A549 (cell line): Measurements from ENCODE around the gene IHH. TPM values are rescaled to one million over a fixed set of nuclear protein-coding genes. Genes with fewer than 3 reads are reported as not detected.

Experiments used
- ATAC-seq, 2 experiments: fragments of 200-7000 bp in 1 of 2; fragments of >200 bp in 1 of 2; cut with Nextera tagmentation in 1 of 2; cut with Tn5 transposase in 1 of 2; 3 replicates each; pipeline versions ENCODE4 v1.8.0 to v1.9.1; 2018 to 2020; ENCODE audit warnings: mild to moderate bottlenecking in 1 of 2, moderate library complexity in 1 of 2
- CTCF ChIA-PET: fragments of 300-600 bp; sonication (Branson Sonifier 250); formaldehyde crosslinking; extraction: SDS; loops from one replicate; lab custom pipeline; 2021; ENCODE audit warnings: antibody characterized with exemption, inconsistent platforms; lab: Yijun Ruan, JAX
- POLR2A ChIA-PET: fragments of 350-600 bp; formaldehyde crosslinking; extraction: SDS; loops from one replicate; lab custom pipeline; 2021; ENCODE audit warnings: antibody characterized with exemption, inconsistent platforms; lab: Yijun Ruan, JAX
- DNase-seq, 2 experiments: peaks; one replicate each; pipeline versions ENCODE4 v3.0.0 to v3.0.0-alpha.2; 2011 to 2016; ENCODE audit warnings: low read depth in 1 of 2, low spot score in 1 of 2
- FAIRE-seq: peaks from 2 replicates; lab custom pipeline; 2011; peaks lifted over from hg19 to GRCh38; lab: Jason Lieb, UNC
- H3K27ac ChIP-seq, 2 experiments: fragments of >200 bp; sonication (Bioruptor Twin); formaldehyde crosslinking; 3 replicates each; pipeline ENCODE4 v1.5.1; 2016 to 2017
- H3K4me1 ChIP-seq: fragments of >200 bp; sonication (Bioruptor Twin); formaldehyde crosslinking; 3 replicates; pipeline ENCODE4 v1.6.1; 2016
- H3K4me2 ChIP-seq: fragments of >200 bp; sonication (Bioruptor Twin); formaldehyde crosslinking; 3 replicates; pipeline ENCODE4 v1.6.1; 2016
- H3K4me3 ChIP-seq: fragments of >200 bp; sonication (Bioruptor Twin); formaldehyde crosslinking; 3 replicates; pipeline ENCODE4 v1.5.1; 2016
- H3K9me3 ChIP-seq: fragments of >200 bp; sonication (Bioruptor Twin); formaldehyde crosslinking; 3 replicates; pipeline ENCODE4 v1.6.1; 2016
- CBX2 ChIP-seq: fragments of 200-600 bp; sonication (generic); IDR thresholded peaks from 2 replicates; pipeline ENCODE4 v1.6.1; 2016; ENCODE audit warnings: low read depth, mild to moderate bottlenecking, borderline replicate concordance
- CEBPB ChIP-seq, 2 experiments: fragments of >200 bp in 1 of 2; sonication (Bioruptor Twin) in 1 of 2; formaldehyde crosslinking in 1 of 2; IDR thresholded peaks; 2 replicates each; pipeline ENCODE4 v1.6.1; 2012 to 2016
- EHF ChIP-seq: fragments of 250-450 bp; sonication (Bioruptor Pico); IDR thresholded peaks from 2 replicates; pipeline ENCODE4 v1.5.0; 2020; ENCODE audit warnings: mild to moderate bottlenecking
- ESRRA ChIP-seq: fragments of 150-350 bp; IDR thresholded peaks from 2 replicates; pipeline ENCODE4 v1.6.1; 2014; ENCODE audit warnings: mild to moderate bottlenecking, low read length, borderline replicate concordance
- FOSB ChIP-seq: fragments of 250-450 bp; sonication (Bioruptor Pico); IDR thresholded peaks from 2 replicates; pipeline ENCODE4 v1.5.0; 2020; ENCODE audit warnings: mild to moderate bottlenecking, moderate library complexity
- JUN ChIP-seq, 2 experiments: fragments of >200 bp; sonication (Bioruptor Twin); formaldehyde crosslinking; IDR thresholded peaks; 2 replicates in 1 of 2; 3 replicates in 1 of 2; pipeline ENCODE4 v1.6.1; 2016 to 2017
- KDM5A ChIP-seq: fragments of 200-600 bp; sonication (generic); IDR thresholded peaks from 2 replicates; pipeline ENCODE4 v1.6.1; 2016; ENCODE audit warnings: antibody characterized with exemption, mild to moderate bottlenecking
- MYC ChIP-seq: IDR thresholded peaks from 2 replicates; pipeline ENCODE4 v1.6.1; 2012; ENCODE audit warnings: mild to moderate bottlenecking, inconsistent platforms, low read length, improper control_type of control experiment, borderline replicate concordance
- NFE2L2 ChIP-seq: fragments of 150-350 bp; conservative IDR thresholded peaks from 2 replicates; pipeline ENCODE4 v1.6.1; 2014; ENCODE audit warnings: low read length
- NR3C1 ChIP-seq: fragments of >200 bp; sonication (Bioruptor Twin); formaldehyde crosslinking; IDR thresholded peaks from 3 replicates; pipeline ENCODE4 v1.6.1; 2017
- RAD21 ChIP-seq, 2 experiments: fragments of >200 bp in 1 of 2; sonication (Bioruptor Twin) in 1 of 2; formaldehyde crosslinking in 1 of 2; IDR thresholded peaks in 1 of 2; conservative IDR thresholded peaks in 1 of 2; 2 replicates in 1 of 2; 3 replicates in 1 of 2; pipeline ENCODE4 v1.6.1; 2012 to 2018; ENCODE audit warnings: inconsistent platforms in 1 of 2
- RARB ChIP-seq: fragments of 250-450 bp; sonication (Bioruptor Pico); IDR thresholded peaks from 2 replicates; pipeline ENCODE4 v1.8.0; 2021; ENCODE audit warnings: mild to moderate bottlenecking, moderate library complexity
- RFX5 ChIP-seq: fragments of 450-650 bp; IDR thresholded peaks from 2 replicates; pipeline ENCODE4 v1.7.1; 2014; ENCODE audit warnings: antibody characterized with exemption, mild to moderate bottlenecking, moderate library complexity
- ZC3H11A ChIP-seq: fragments of 450-650 bp; IDR thresholded peaks from 2 replicates; pipeline ENCODE4 v1.6.1; 2014; ENCODE audit warnings: antibody characterized with exemption, mild to moderate bottlenecking
- WGBS: methylation state at CpG from one replicate; pipeline ENCODE4 v1.1.6; 2017; ENCODE audit errors: missing lambda C conversion rate; 5-methylcytosine and 5-hydroxymethylcytosine counted together
- polyA plus RNA-seq, 4 experiments: library from polyadenylated mRNA; depleted of rRNA in 3 of 4; stranded (reverse); fragments of >200 nt; fragmentation: RNase III in 1 of 4; extraction: RNeasy Plus Mini Kit Qiagen cat#74134 plus additional on column Dnase treatment in 1 of 4; gene quantifications; 2 replicates in 3 of 4; 3 replicates in 1 of 4; pipeline ENCODE4 v1.2.3, GENCODE V29; 2011 to 2017
- TF ChIP-seq, protein P1 (sequence below): fragments of >200 bp; sonication (Bioruptor Twin); formaldehyde crosslinking; IDR thresholded peaks from 2 replicates; pipeline ENCODE4 v1.6.1; 2016
- TF ChIP-seq, protein P2 (sequence below): fragments of 150-350 bp; IDR thresholded peaks from 2 replicates; pipeline ENCODE4 v1.6.1; 2014; ENCODE audit warnings: low read depth, mild to moderate bottlenecking, low read length
- TF ChIP-seq, protein P3 (sequence below): fragments of 200-600 bp; sonication (generic); IDR thresholded peaks from 2 replicates; pipeline ENCODE4 v1.6.1; 2016; ENCODE audit warnings: antibody characterized with exemption, mild to moderate bottlenecking, moderate library complexity

IHH gene
- polyA plus RNA-seq, 2 of the 4 experiments (the other 2 are of a cell fraction), result 0.13 TPM; not detected in 1

DNA sequence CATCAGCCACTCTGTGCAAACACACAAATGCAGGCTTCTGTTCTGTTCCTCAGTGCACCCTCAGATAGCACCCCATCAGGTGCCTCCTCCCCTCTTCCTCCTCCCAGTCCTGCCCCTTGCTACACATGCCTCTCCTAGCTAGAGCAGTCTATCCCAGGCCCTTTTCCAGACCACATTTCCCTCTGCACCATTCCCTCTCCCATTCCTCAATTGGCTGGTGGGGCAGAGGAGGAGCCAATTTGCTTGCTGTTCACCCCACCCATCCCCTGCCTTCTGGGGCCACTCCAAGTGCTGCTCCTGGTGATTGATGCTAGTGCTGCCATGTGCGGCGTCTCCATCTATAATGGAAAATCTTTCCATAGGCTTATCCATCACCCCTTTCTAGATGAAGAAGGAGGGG is 24.8 kb downstream of the IHH start:
- TF ChIP-seq ZC3H11A (no peak), NR3C1 (no peak), CBX2 (no peak), FOSB (no peak), RARB (CRISPR knock-in tag) (no peak), CEBPB (IDR thresholded peaks at IDR 0.05) (no peak), MYC (no peak), EHF (no peak), RFX5 (no peak)
- TF ChIP-seq, protein P1, sequence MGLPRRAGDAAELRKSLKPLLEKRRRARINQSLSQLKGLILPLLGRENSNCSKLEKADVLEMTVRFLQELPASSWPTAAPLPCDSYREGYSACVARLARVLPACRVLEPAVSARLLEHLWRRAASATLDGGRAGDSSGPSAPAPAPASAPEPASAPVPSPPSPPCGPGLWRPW, result no peak
- TF ChIP-seq, protein P2, sequence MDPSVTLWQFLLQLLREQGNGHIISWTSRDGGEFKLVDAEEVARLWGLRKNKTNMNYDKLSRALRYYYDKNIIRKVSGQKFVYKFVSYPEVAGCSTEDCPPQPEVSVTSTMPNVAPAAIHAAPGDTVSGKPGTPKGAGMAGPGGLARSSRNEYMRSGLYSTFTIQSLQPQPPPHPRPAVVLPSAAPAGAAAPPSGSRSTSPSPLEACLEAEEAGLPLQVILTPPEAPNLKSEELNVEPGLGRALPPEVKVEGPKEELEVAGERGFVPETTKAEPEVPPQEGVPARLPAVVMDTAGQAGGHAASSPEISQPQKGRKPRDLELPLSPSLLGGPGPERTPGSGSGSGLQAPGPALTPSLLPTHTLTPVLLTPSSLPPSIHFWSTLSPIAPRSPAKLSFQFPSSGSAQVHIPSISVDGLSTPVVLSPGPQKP, result no peak
- no peaks in the 10 kb centered on the region for H3K4me1 ChIP-seq
- ChIA-PET POLR2A (no interaction called here), CTCF (interaction anchor here (0.9 to 2.9 kb wide), 5 partner anchors 22 to 119 kb away, joined by 3 to 11 read pairs (median 5); no protein-coding TSS in a partner anchor)
- H3K4me3 ChIP-seq, result no peak overlapping the region
- H3K4me2 ChIP-seq, result no peak overlapping the region
- no peak overlapping the region for H3K27ac ChIP-seq
- ATAC-seq, result peak in 1 of 2 experiments; percentile 18; a peak in 1 of 6 replicates
- no peaks in the 10 kb centered on the region for H3K9me3 ChIP-seq
- 88% methylated on average over 2 of the region's 2 CpGs for WGBS
- DNase-seq, result no peak
- FAIRE-seq, result no peak

DNA sequence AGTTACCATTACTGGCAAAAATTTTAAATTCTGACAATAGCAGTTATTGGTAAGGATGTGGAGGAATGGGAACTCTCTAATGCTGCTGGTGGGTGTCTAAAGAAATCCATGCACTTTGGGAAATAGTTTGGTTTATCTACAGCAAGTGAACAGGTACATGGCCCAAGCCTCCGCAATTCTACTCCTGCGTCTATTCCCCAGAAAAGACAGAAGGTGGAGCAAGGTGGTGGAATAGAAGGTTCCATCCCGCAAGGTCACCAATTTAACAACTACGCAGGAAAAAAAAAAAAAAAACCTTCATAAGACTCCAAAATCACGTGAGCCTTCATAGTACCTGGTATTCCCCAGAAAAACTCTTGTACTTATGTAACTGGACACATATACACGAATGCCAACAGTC is 25.9 kb downstream of the IHH start:
- H3K9me3 ChIP-seq, result no peaks in the 10 kb centered on the region
- 31% methylated on average over 6 of the region's 6 CpGs for WGBS
- POLR2A ChIA-PET, result no interaction called here
- ATAC-seq, result no peak
- CTCF ChIA-PET, result interaction anchor here (0.7 to 1.1 kb wide), 3 partner anchors 10 to 376 kb away, joined by 3 to 5 read pairs (median 3); partner anchors contain the start of genes BCS1L and ZNF142
- H3K27ac ChIP-seq, result no peak overlapping the region
- no peak for DNase-seq
- no peaks in the 10 kb centered on the region for H3K4me1 ChIP-seq
- TF ChIP-seq EHF (no peak), RAD21 (conservative IDR thresholded peaks at IDR 0.05 in 1 of 2, IDR thresholded peaks at IDR 0.05 in 1 of 2) (0 out of 5 replicates have a peak, but pooled peaks of 1 of the 2 experiments have one; percentile 2)
- FAIRE-seq, result no peak
- no peak overlapping the region for H3K4me2 ChIP-seq
- no peak overlapping the region for H3K4me3 ChIP-seq

DNA sequence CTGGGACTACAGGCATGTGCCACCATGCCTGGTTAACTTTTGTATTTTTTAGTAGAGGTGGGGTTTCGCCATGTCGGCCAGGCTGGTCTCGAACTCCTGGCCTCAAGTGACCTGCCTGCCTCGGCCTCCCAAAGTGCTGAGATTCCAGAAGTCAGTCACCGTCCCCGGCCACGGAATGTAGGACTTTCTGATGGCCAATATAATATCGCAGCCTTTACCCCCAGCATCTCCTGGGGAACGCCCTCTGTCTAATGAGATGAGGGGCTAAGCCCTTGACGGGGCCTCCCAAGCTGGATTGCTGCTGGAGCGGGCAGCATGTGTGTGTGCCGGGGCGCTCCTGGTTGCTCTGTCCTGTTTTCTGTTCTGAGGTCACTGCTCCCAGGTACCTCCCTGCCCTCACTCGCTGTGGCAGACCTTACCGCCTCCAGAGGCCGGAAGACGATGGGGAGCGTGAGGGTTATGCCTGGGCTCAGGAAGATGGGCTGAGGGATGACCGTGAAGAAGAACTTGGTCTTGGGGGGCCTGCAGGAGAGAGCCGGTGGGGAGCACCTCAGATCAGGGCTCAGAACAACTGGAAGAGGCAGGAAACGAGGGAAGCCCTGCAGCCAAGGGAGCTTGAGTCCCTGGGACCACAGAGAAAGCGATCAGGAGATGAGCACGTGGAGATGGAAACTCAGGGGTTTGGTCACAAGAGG is 28.5 kb downstream of the IHH start:
- FAIRE-seq, result no peak
- ATAC-seq, result no peak
- DNase-seq, result no peak
- TF ChIP-seq NFE2L2 (no peak), KDM5A (no peak), ESRRA (no peak), JUN (IDR thresholded peaks at IDR 0.05) (no peak), RFX5 (no peak), CBX2 (no peak), RARB (CRISPR knock-in tag) (no peak)
- TF ChIP-seq, protein P3, sequence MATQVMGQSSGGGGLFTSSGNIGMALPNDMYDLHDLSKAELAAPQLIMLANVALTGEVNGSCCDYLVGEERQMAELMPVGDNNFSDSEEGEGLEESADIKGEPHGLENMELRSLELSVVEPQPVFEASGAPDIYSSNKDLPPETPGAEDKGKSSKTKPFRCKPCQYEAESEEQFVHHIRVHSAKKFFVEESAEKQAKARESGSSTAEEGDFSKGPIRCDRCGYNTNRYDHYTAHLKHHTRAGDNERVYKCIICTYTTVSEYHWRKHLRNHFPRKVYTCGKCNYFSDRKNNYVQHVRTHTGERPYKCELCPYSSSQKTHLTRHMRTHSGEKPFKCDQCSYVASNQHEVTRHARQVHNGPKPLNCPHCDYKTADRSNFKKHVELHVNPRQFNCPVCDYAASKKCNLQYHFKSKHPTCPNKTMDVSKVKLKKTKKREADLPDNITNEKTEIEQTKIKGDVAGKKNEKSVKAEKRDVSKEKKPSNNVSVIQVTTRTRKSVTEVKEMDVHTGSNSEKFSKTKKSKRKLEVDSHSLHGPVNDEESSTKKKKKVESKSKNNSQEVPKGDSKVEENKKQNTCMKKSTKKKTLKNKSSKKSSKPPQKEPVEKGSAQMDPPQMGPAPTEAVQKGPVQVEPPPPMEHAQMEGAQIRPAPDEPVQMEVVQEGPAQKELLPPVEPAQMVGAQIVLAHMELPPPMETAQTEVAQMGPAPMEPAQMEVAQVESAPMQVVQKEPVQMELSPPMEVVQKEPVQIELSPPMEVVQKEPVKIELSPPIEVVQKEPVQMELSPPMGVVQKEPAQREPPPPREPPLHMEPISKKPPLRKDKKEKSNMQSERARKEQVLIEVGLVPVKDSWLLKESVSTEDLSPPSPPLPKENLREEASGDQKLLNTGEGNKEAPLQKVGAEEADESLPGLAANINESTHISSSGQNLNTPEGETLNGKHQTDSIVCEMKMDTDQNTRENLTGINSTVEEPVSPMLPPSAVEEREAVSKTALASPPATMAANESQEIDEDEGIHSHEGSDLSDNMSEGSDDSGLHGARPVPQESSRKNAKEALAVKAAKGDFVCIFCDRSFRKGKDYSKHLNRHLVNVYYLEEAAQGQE, result no peak
- TF ChIP-seq, all 56 proteins: peak for 0
- Histone ChIP-seq H3K27ac (no peak overlapping the region), H3K4me1 (no peaks in the 10 kb centered on the region), H3K4me2 (no peak overlapping the region), H3K9me3 (no peaks in the 10 kb centered on the region), H3K4me3 (no peak overlapping the region)
- WGBS, result 54% methylated on average over 21 of the region's 23 CpGs
- ChIA-PET POLR2A (no interaction called here), CTCF (interaction anchor here (0.7 to 12.4 kb wide), 10 partner anchors 12 to 611 kb away, joined by 3 to 173 read pairs (median 31); partner anchors contain the start of genes CFAP65, CRYBA2, IHH and NHEJ1)
